ENCODE data around the gene CTSH. TPM values are rescaled to one million over a fixed set of nuclear protein-coding genes. Genes with fewer than 3 reads are reported as not detected.

Gene CTSH
- total RNA-seq, 1 donor from 2014 or later = 141 TPM

DNA sequence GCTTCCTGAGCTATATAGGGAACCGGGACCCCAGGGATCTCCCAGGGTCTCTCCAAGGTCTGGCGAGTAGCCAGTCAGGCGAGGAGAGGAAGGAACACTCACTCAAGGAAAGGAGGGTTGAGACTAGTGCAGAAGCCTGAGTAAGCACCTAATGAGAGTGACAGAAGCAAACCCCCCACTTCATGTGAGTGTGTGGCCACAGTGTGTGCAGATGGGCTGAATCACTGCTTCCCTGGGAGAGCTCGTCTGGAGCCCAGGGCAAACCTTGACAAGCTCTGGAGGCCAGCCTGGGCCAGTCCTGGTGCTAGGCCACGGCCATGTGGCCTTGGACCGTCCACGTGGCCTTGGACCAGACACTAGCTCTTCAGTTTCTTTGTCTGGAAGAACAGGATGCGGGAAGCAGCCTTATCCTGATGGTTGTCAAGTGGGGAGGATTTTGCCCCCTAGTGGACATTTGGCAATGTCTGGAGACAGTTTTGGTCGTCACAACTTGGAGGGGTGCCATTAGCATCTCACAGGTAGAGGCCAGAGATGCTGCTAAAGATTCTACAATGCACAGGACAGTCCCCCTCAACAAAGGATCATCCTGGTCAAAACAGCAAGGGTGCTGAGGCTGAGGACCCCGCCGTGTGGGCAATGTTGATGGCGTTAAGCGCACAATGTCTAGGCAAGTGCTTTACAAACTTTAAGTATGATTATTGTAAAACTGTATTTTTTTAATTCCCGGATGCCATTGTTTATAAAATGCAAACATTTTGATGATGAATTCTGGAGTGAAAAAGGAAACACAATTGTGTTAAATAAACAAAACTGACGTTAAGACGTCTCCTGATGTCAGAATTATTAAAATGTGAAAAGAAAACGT, 34.8 kb upstream of the CTSH start:
- Mint-ChIP-seq H3K4me3 (no peak overlapping the region), H3K36me3 (no peaks in the 10 kb centered on the region), H3K27me3 (ENCODE audit: low read depth) (no peaks in the 10 kb centered on the region), H3K4me1 (peaks cover 18% of the 10 kb centered on the region), H3K9me3 (no peaks in the 10 kb centered on the region), H3K27ac (peak overlapping the region; percentile 61)
- TF ChIP-seq, protein P1, sequence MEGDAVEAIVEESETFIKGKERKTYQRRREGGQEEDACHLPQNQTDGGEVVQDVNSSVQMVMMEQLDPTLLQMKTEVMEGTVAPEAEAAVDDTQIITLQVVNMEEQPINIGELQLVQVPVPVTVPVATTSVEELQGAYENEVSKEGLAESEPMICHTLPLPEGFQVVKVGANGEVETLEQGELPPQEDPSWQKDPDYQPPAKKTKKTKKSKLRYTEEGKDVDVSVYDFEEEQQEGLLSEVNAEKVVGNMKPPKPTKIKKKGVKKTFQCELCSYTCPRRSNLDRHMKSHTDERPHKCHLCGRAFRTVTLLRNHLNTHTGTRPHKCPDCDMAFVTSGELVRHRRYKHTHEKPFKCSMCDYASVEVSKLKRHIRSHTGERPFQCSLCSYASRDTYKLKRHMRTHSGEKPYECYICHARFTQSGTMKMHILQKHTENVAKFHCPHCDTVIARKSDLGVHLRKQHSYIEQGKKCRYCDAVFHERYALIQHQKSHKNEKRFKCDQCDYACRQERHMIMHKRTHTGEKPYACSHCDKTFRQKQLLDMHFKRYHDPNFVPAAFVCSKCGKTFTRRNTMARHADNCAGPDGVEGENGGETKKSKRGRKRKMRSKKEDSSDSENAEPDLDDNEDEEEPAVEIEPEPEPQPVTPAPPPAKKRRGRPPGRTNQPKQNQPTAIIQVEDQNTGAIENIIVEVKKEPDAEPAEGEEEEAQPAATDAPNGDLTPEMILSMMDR (IDR thresholded peaks at IDR 0.05; ENCODE audit: unreplicated experiment) = peak; percentile 85
- DNase-seq (ENCODE audit: low spot score in 2 of 2, unreplicated experiment in 2 of 2) = peak; percentile 53 to 72

- Mint-ChIP-seq H3K27ac (peak overlapping the region; percentile 30), H3K27me3 (ENCODE audit: low read depth) (no peaks in the 10 kb centered on the region), H3K4me1 (peaks cover 18% of the 10 kb centered on the region), H3K36me3 (no peaks in the 10 kb centered on the region), H3K9me3 (no peaks in the 10 kb centered on the region), H3K4me3 (no peak overlapping the region)
- TF ChIP-seq, protein P1 (IDR thresholded peaks at IDR 0.05; ENCODE audit: unreplicated experiment) = no peak
- no peak for DNase-seq (ENCODE audit: low spot score in 2 of 2, unreplicated experiment in 2 of 2)
These were observed 33.8 kb upstream of the CTSH start for GRCh38 chr15:78978601-78979179.

- TF ChIP-seq, protein P1 (IDR thresholded peaks at IDR 0.05; ENCODE audit: unreplicated experiment) = no peak
- Mint-ChIP-seq H3K4me3 (no peak overlapping the region), H3K36me3 (no peaks in the 10 kb centered on the region), H3K27ac (no peak overlapping the region), H3K4me1 (peaks cover 18% of the 10 kb centered on the region), H3K27me3 (ENCODE audit: low read depth) (no peaks in the 10 kb centered on the region), H3K9me3 (no peaks in the 10 kb centered on the region)
- no peak for DNase-seq (ENCODE audit: low spot score in 2 of 2, unreplicated experiment in 2 of 2)
These were observed 32.9 kb upstream of the CTSH start for GRCh38 chr15:78977591-78978347.

DNA sequence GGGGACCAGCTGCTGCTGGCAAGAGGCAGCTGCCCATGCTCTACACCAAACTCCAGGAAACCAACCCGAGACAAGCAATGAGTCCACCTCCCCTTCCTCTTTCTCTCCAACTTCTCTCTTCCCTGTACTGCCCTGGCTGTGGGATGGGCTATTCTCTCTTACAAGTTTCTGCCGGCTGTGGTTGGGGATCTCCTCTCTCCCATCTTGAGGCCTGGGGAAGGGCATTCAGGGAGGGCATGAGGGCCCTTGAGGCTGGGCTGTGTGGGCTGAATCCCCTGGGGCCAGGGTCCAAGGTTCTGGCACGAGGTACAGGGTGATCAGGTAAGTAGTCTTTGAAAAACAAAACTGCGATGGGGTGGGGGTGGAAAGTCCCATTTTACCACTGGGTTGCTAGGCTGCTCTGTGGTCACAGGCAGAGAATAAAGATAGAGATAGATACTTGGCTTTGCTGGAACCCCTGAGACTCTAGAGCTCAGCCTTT, 32.3 kb upstream of the CTSH start:
- TF ChIP-seq, protein P1 (IDR thresholded peaks at IDR 0.05; ENCODE audit: unreplicated experiment) = no peak
- Mint-ChIP-seq H3K27ac (no peak overlapping the region), H3K4me1 (peaks cover 18% of the 10 kb centered on the region), H3K4me3 (no peak overlapping the region), H3K36me3 (no peaks in the 10 kb centered on the region), H3K9me3 (no peaks in the 10 kb centered on the region), H3K27me3 (ENCODE audit: low read depth) (no peaks in the 10 kb centered on the region)
- DNase-seq (ENCODE audit: low spot score in 2 of 2, unreplicated experiment in 2 of 2) = no peak

- no peak for DNase-seq (ENCODE audit: low spot score in 2 of 2, unreplicated experiment in 2 of 2)
- no peaks in the 10 kb centered on the region for H3K27me3 Mint-ChIP-seq (ENCODE audit: low read depth)
These were observed 31.8 kb upstream of the CTSH start for GRCh38 chr15:78976691-78977090.

More at GRCh38 chr15:78976691-78977090, 31.8 kb upstream of the CTSH start:
- no peak overlapping the region for H3K27ac Mint-ChIP-seq
- H3K4me3 Mint-ChIP-seq = no peak overlapping the region
- no peaks in the 10 kb centered on the region for H3K36me3 Mint-ChIP-seq
- H3K4me1 Mint-ChIP-seq = peaks cover 20% of the 10 kb centered on the region
- no peaks in the 10 kb centered on the region for H3K9me3 Mint-ChIP-seq
- TF ChIP-seq, protein P1 (IDR thresholded peaks at IDR 0.05; ENCODE audit: unreplicated experiment) = no peak

Measured in mesothelial cell of epicardium (in vitro differentiated cells).